SIG-M5 (cell line): ENCODE measurements around the gene MAPKAP1.
"Not testable (repeated sequence)": the region's sequence is repeated elsewhere in the genome, so short reads cannot be mapped to it uniquely, and the experiment has no call there.

Experiments used
- DNase-seq: peaks from one replicate; lab custom pipeline; 2025; lab: John Stamatoyannopoulos, UW

Gene MAPKAP1

GRCh38 chr9:125730168-125730567 is 23.2 kb upstream of the MAPKAP1 start:
- DNase-seq, result no peak

GRCh38 chr9:125726456-125727132 is 19.6 kb upstream of the MAPKAP1 start:
- DNase-seq, result no peak

- no peak for DNase-seq
Observed at GRCh38 chr9:125707472-125707804, 430 bp upstream of the MAPKAP1 start.

GRCh38 chr9:125705893-125706292 is 1.1 kb downstream of the MAPKAP1 start:
- DNase-seq, result no peak

GRCh38 chr9:125703662-125704061 is 3.3 kb downstream of the MAPKAP1 start:
- no peak for DNase-seq

- no peak for DNase-seq
Observed at GRCh38 chr9:125701351-125701750, 5.7 kb downstream of the MAPKAP1 start.

GRCh38 chr9:125700791-125701190 is 6.2 kb downstream of the MAPKAP1 start:
- no peak for DNase-seq

- no peak for DNase-seq
Observed at GRCh38 chr9:125699870-125700269, 7.1 kb downstream of the MAPKAP1 start.

GRCh38 chr9:125696106-125696647 is 10.8 kb downstream of the MAPKAP1 start:
- no peak for DNase-seq

- DNase-seq, result not testable (repeated sequence)
Observed at GRCh38 chr9:125695548-125695947, 11.5 kb downstream of the MAPKAP1 start.

GRCh38 chr9:125694478-125694877 is 12.5 kb downstream of the MAPKAP1 start:
- DNase-seq, result no peak

GRCh38 chr9:125693492-125693891 is 13.5 kb downstream of the MAPKAP1 start:
- DNase-seq, result not testable (repeated sequence)

GRCh38 chr9:125691869-125692268 is 15.1 kb downstream of the MAPKAP1 start:
- DNase-seq, result no peak

GRCh38 chr9:125690679-125691078 is 16.3 kb downstream of the MAPKAP1 start:
- peak; percentile 23 for DNase-seq

GRCh38 chr9:125687163-125687863 is 19.7 kb downstream of the MAPKAP1 start:
- DNase-seq, result no peak

GRCh38 chr9:125685167-125685566 is 21.8 kb downstream of the MAPKAP1 start:
- DNase-seq, result no peak

GRCh38 chr9:125683486-125683885 is 23.5 kb downstream of the MAPKAP1 start:
- DNase-seq, result no peak

GRCh38 chr9:125682340-125682739 is 24.7 kb downstream of the MAPKAP1 start:
- DNase-seq, result no peak

- no peak for DNase-seq
Observed at GRCh38 chr9:125681657-125682056, 25.4 kb downstream of the MAPKAP1 start.

GRCh38 chr9:125681086-125681622 is 25.9 kb downstream of the MAPKAP1 start:
- no peak for DNase-seq

GRCh38 chr9:125680445-125680844 is 26.6 kb downstream of the MAPKAP1 start:
- no peak for DNase-seq

GRCh38 chr9:125679597-125680189 is 27.3 kb downstream of the MAPKAP1 start:
- DNase-seq, result no peak
